ENCODE data around the gene COX4I2.
"Not testable (repeated sequence)": the region's sequence is repeated elsewhere in the genome, so short reads cannot be mapped to it uniquely, and the experiment has no call there.

DNA sequence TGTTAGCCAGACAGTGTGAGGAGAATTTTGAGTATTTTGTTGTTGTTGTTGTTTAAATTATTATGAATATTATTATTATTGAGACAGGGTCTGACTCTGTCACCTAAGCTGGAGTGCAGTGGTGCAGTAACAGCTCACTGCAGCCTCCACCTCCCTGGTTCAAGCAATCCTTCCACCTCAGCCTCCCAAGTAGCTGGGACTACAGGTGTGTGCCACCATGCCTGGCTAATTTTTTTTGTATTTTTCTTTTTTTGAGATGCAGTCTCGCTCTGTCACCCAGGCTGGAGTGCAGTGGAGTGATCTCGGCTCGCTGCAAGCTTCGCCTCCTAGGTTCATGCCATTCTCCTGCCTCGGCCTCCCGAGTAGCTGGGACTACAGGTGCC, 14.6 kb upstream of the COX4I2 start:
- TF ChIP-seq, protein P1, sequence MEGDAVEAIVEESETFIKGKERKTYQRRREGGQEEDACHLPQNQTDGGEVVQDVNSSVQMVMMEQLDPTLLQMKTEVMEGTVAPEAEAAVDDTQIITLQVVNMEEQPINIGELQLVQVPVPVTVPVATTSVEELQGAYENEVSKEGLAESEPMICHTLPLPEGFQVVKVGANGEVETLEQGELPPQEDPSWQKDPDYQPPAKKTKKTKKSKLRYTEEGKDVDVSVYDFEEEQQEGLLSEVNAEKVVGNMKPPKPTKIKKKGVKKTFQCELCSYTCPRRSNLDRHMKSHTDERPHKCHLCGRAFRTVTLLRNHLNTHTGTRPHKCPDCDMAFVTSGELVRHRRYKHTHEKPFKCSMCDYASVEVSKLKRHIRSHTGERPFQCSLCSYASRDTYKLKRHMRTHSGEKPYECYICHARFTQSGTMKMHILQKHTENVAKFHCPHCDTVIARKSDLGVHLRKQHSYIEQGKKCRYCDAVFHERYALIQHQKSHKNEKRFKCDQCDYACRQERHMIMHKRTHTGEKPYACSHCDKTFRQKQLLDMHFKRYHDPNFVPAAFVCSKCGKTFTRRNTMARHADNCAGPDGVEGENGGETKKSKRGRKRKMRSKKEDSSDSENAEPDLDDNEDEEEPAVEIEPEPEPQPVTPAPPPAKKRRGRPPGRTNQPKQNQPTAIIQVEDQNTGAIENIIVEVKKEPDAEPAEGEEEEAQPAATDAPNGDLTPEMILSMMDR (conservative IDR thresholded peaks at IDR 0.05; ENCODE audit: low read depth, low read length), result not testable (repeated sequence)
- not testable (repeated sequence) for TF ChIP-seq FOS (IDR thresholded peaks at IDR 0.05; ENCODE audit: low read depth, low read length); POLR2A (IDR thresholded peaks at IDR 0.05; ENCODE audit: low read depth, low read length); MAFK (IDR thresholded peaks at IDR 0.05; ENCODE audit: low read depth, low read length); CEBPB (IDR thresholded peaks at IDR 0.05; ENCODE audit: low read depth, low read length); MAZ (IDR thresholded peaks at IDR 0.05; ENCODE audit: borderline replicate concordance, low read depth, low read length); SMC3 (IDR thresholded peaks at IDR 0.05; ENCODE audit: low read depth, low read length); RFX5 (IDR thresholded peaks at IDR 0.05; ENCODE audit: low read depth, low read length); RCOR1 (IDR thresholded peaks at IDR 0.05; ENCODE audit: insufficient replicate concordance, low read length); NFE2L2 (IDR thresholded peaks at IDR 0.05; ENCODE audit: low read depth, low read length); RAD21 (IDR thresholded peaks at IDR 0.05; ENCODE audit: low read length)
- TF ChIP-seq, protein P2, sequence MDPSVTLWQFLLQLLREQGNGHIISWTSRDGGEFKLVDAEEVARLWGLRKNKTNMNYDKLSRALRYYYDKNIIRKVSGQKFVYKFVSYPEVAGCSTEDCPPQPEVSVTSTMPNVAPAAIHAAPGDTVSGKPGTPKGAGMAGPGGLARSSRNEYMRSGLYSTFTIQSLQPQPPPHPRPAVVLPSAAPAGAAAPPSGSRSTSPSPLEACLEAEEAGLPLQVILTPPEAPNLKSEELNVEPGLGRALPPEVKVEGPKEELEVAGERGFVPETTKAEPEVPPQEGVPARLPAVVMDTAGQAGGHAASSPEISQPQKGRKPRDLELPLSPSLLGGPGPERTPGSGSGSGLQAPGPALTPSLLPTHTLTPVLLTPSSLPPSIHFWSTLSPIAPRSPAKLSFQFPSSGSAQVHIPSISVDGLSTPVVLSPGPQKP (IDR thresholded peaks at IDR 0.05; ENCODE audit: borderline replicate concordance, low read depth, low read length), result not testable (repeated sequence)
